SK-N-MC (cell line): ENCODE data around the gene FRMD4A.

Source experiments
- DNase-seq: peaks from one replicate; pipeline ENCODE4 v3.0.0-alpha.2; 2011; ENCODE audit warnings: low read depth, low spot score
- H3K27ac ChIP-seq: fragments of 200-600 bp; sonication (generic); 2 replicates; pipeline ENCODE4 v1.5.1; 2016; ENCODE audit warnings: mixed run types
- H3K36me3 ChIP-seq: fragments of 200-600 bp; sonication (generic); 2 replicates; pipeline ENCODE4 v1.6.1; 2017; ENCODE audit warnings: antibody characterized with exemption, low read length, mixed read lengths; ENCODE audit not compliant: insufficient read depth
- H3K4me3 ChIP-seq: fragments of 200-600 bp; sonication (generic); 2 replicates; pipeline ENCODE4 v1.5.1; 2016
- H3K9ac ChIP-seq: fragments of 200-600 bp; sonication (generic); 2 replicates; pipeline ENCODE4 v1.8.0; 2017; ENCODE audit warnings: mixed run types, mixed read lengths; ENCODE audit not compliant: insufficient read length
- H3K9me3 ChIP-seq: fragments of 200-600 bp; sonication (generic); 2 replicates; pipeline ENCODE4 v1.6.1; 2017; ENCODE audit warnings: low read depth, mild to moderate bottlenecking, antibody characterized with exemption, low read length, moderate library complexity, mixed read lengths
- EZH2 ChIP-seq: fragments of 200-600 bp; sonication (generic); IDR thresholded peaks from one replicate; pipeline ENCODE4 v1.6.1; 2017; ENCODE audit warnings: antibody characterized with exemption
- FOXP2 ChIP-seq: optimal IDR thresholded peaks from 2 replicates; pipeline ENCODE3; 2011; ENCODE audit warnings: mild to moderate bottlenecking, moderate library complexity; ENCODE audit not compliant: insufficient read depth; ENCODE audit errors: extremely low read length, control extremely low read depth
- POLR2AphosphoS5 ChIP-seq: IDR thresholded peaks from 2 replicates; pipeline ENCODE4 v1.6.1; 2012; ENCODE audit warnings: mild to moderate bottlenecking, low read depth, low read length, borderline replicate concordance

FRMD4A gene

GRCh38 chr10:13973742-13974141, 357.0 kb downstream of the FRMD4A start:
- H3K36me3 ChIP-seq = no peaks in the 10 kb centered on the region
- H3K9me3 ChIP-seq = no peaks in the 10 kb centered on the region
- DNase-seq = no peak
- no peak overlapping the region for H3K4me3 ChIP-seq
- H3K9ac ChIP-seq = no peak overlapping the region
- H3K27ac ChIP-seq = no peak overlapping the region
- TF ChIP-seq POLR2AphosphoS5 = no peak
- TF ChIP-seq FOXP2 = no peak
- TF ChIP-seq EZH2 = no peak

- Histone ChIP-seq H3K27ac (no peak overlapping the region), H3K36me3 (no peaks in the 10 kb centered on the region), H3K4me3 (no peak overlapping the region), H3K9me3 (no peaks in the 10 kb centered on the region), H3K9ac (no peak overlapping the region)
- DNase-seq = no peak
- TF ChIP-seq POLR2AphosphoS5 (no peak), FOXP2 (no peak), EZH2 (no peak)
Observed at GRCh38 chr10:13972609-13973008, 358.1 kb downstream of the FRMD4A start.

- Histone ChIP-seq H3K9ac (no peak overlapping the region), H3K36me3 (no peaks in the 10 kb centered on the region), H3K4me3 (no peak overlapping the region), H3K9me3 (no peaks in the 10 kb centered on the region), H3K27ac (no peak overlapping the region)
- DNase-seq = no peak
- TF ChIP-seq POLR2AphosphoS5 (no peak), EZH2 (no peak), FOXP2 (no peak)
Observed at GRCh38 chr10:13971601-13972475, 358.9 kb downstream of the FRMD4A start.

GRCh38 chr10:13970957-13971353, 359.8 kb downstream of the FRMD4A start:
- TF ChIP-seq FOXP2 (no peak), POLR2AphosphoS5 (no peak), EZH2 (no peak)
- Histone ChIP-seq H3K9ac (no peak overlapping the region), H3K9me3 (no peaks in the 10 kb centered on the region), H3K36me3 (no peaks in the 10 kb centered on the region), H3K4me3 (no peak overlapping the region), H3K27ac (no peak overlapping the region)
- DNase-seq = no peak

- no peaks in the 10 kb centered on the region for H3K36me3 ChIP-seq
- no peak overlapping the region for H3K27ac ChIP-seq
- no peaks in the 10 kb centered on the region for H3K9me3 ChIP-seq
- no peak overlapping the region for H3K9ac ChIP-seq
- no peak overlapping the region for H3K4me3 ChIP-seq
- TF ChIP-seq FOXP2 (no peak), POLR2AphosphoS5 (no peak), EZH2 (no peak)
- DNase-seq = no peak
Observed at GRCh38 chr10:13970236-13970956, 360.3 kb downstream of the FRMD4A start.

- no peak for DNase-seq
- Histone ChIP-seq H3K27ac (no peak overlapping the region), H3K36me3 (no peaks in the 10 kb centered on the region), H3K9ac (no peak overlapping the region), H3K4me3 (no peak overlapping the region), H3K9me3 (no peaks in the 10 kb centered on the region)
- TF ChIP-seq POLR2AphosphoS5 = no peak
- TF ChIP-seq FOXP2 = no peak
- TF ChIP-seq EZH2 = no peak
Observed at GRCh38 chr10:13969792-13970140, 361.0 kb downstream of the FRMD4A start.

- H3K27ac ChIP-seq = no peak overlapping the region
Observed at GRCh38 chr10:13969118-13969791, 361.5 kb downstream of the FRMD4A start.

GRCh38 chr10:13961853-13962252, 368.9 kb downstream of the FRMD4A start:
- Histone ChIP-seq H3K9me3 (no peaks in the 10 kb centered on the region), H3K36me3 (no peaks in the 10 kb centered on the region), H3K4me3 (no peak overlapping the region), H3K27ac (no peak overlapping the region), H3K9ac (no peak overlapping the region)
- TF ChIP-seq EZH2 (no peak), FOXP2 (no peak), POLR2AphosphoS5 (no peak)
- no peak for DNase-seq

More at GRCh38 chr10:13969118-13969791, 361.5 kb downstream of the FRMD4A start:
- no peak overlapping the region for H3K4me3 ChIP-seq
- no peak for DNase-seq
- no peaks in the 10 kb centered on the region for H3K9me3 ChIP-seq
- H3K9ac ChIP-seq = no peak overlapping the region
- no peaks in the 10 kb centered on the region for H3K36me3 ChIP-seq
- TF ChIP-seq FOXP2 (no peak), EZH2 (no peak), POLR2AphosphoS5 (no peak)
